Measurements from ENCODE around the gene MSRB1.

DNA sequence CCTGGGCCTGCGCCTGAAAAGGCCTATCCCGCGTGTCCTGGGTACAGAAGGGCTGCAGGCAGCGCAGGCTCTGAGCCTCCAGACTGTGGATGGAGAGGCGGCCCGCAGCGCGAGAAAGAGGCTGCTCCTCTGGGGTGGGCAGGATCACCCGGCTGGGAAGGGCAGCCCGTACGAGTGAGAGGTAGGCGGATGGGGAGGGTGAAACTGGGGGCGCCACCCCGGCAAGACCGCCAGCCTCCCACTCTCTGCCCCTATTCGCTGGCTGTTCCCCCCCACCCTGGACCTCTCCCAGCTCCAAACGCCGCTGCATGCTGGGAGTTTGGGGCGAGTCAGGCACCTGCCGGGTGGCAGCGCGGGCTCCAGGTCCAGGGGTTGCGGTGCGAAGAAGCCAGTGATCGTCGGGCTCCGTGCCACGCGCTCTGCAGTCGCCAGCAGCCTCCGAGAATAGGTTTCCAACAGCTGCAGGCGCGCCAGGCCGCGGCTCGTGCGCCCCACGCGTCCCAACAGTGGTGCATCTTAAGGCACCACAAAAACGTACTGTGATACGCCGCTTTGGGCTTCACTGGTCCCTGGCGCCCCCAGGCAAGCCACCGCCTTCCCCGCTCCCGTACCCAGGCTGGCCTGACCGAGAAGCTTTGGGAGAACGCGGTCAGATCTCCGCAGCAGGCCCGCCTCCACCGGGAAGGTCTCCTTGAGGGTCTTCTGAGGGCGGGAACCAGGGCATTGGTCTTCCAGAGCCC, 37.2 kb upstream of the MSRB1 start:
- TF ChIP-seq, protein P1, sequence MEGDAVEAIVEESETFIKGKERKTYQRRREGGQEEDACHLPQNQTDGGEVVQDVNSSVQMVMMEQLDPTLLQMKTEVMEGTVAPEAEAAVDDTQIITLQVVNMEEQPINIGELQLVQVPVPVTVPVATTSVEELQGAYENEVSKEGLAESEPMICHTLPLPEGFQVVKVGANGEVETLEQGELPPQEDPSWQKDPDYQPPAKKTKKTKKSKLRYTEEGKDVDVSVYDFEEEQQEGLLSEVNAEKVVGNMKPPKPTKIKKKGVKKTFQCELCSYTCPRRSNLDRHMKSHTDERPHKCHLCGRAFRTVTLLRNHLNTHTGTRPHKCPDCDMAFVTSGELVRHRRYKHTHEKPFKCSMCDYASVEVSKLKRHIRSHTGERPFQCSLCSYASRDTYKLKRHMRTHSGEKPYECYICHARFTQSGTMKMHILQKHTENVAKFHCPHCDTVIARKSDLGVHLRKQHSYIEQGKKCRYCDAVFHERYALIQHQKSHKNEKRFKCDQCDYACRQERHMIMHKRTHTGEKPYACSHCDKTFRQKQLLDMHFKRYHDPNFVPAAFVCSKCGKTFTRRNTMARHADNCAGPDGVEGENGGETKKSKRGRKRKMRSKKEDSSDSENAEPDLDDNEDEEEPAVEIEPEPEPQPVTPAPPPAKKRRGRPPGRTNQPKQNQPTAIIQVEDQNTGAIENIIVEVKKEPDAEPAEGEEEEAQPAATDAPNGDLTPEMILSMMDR (IDR thresholded peaks at IDR 0.05; ENCODE audit: poor library complexity, severe bottlenecking) = no peak
- TF ChIP-seq, protein P2, sequence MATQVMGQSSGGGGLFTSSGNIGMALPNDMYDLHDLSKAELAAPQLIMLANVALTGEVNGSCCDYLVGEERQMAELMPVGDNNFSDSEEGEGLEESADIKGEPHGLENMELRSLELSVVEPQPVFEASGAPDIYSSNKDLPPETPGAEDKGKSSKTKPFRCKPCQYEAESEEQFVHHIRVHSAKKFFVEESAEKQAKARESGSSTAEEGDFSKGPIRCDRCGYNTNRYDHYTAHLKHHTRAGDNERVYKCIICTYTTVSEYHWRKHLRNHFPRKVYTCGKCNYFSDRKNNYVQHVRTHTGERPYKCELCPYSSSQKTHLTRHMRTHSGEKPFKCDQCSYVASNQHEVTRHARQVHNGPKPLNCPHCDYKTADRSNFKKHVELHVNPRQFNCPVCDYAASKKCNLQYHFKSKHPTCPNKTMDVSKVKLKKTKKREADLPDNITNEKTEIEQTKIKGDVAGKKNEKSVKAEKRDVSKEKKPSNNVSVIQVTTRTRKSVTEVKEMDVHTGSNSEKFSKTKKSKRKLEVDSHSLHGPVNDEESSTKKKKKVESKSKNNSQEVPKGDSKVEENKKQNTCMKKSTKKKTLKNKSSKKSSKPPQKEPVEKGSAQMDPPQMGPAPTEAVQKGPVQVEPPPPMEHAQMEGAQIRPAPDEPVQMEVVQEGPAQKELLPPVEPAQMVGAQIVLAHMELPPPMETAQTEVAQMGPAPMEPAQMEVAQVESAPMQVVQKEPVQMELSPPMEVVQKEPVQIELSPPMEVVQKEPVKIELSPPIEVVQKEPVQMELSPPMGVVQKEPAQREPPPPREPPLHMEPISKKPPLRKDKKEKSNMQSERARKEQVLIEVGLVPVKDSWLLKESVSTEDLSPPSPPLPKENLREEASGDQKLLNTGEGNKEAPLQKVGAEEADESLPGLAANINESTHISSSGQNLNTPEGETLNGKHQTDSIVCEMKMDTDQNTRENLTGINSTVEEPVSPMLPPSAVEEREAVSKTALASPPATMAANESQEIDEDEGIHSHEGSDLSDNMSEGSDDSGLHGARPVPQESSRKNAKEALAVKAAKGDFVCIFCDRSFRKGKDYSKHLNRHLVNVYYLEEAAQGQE (IDR thresholded peaks at IDR 0.05; ENCODE audit: borderline replicate concordance) = no peak
- TF ChIP-seq POLR2AphosphoS5 (IDR thresholded peaks at IDR 0.05) (no peak), EZH2 (IDR thresholded peaks at IDR 0.05; ENCODE audit: borderline replicate concordance, insufficient read depth, low read length, poor library complexity, severe bottlenecking) (no peak), TAF1 (IDR thresholded peaks at IDR 0.05; ENCODE audit: low read depth) (no peak), SMC3 (conservative IDR thresholded peaks at IDR 0.05; ENCODE audit: poor library complexity) (no peak), EP300 (conservative IDR thresholded peaks at IDR 0.05; ENCODE audit: poor library complexity, severe bottlenecking) (no peak), MXI1 (conservative IDR thresholded peaks at IDR 0.05; ENCODE audit: poor library complexity, severe bottlenecking) (no peak), RAD21 (conservative IDR thresholded peaks at IDR 0.05) (no peak)

Measured in neural cell (in vitro differentiated cells).